ENCODE results near the gene PCDHB13.

DNA sequence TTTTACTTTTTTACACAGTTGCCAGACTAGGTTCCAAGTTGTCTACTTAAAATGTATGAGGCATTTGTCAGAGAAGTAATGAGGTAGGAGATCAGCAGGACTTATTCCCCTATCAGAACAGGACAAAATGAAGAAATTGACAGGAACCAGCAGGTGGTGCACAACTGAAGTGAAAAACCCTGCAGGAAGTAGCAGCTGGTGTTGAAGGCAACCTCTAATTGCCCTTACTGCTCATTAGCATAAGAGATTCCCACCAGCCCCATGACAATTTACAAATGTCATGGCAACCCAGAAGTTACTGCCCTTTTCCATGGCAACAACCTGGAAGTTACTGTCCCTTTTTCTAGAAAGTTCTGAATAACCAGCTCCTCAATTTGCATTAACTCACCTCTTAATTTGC is 36.9 kb downstream of the PCDHB13 start:
- TF ChIP-seq, protein P1, sequence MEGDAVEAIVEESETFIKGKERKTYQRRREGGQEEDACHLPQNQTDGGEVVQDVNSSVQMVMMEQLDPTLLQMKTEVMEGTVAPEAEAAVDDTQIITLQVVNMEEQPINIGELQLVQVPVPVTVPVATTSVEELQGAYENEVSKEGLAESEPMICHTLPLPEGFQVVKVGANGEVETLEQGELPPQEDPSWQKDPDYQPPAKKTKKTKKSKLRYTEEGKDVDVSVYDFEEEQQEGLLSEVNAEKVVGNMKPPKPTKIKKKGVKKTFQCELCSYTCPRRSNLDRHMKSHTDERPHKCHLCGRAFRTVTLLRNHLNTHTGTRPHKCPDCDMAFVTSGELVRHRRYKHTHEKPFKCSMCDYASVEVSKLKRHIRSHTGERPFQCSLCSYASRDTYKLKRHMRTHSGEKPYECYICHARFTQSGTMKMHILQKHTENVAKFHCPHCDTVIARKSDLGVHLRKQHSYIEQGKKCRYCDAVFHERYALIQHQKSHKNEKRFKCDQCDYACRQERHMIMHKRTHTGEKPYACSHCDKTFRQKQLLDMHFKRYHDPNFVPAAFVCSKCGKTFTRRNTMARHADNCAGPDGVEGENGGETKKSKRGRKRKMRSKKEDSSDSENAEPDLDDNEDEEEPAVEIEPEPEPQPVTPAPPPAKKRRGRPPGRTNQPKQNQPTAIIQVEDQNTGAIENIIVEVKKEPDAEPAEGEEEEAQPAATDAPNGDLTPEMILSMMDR (tag by site-specific recombination; IDR thresholded peaks at IDR 0.05) = no peak
- TF ChIP-seq, protein P2, sequence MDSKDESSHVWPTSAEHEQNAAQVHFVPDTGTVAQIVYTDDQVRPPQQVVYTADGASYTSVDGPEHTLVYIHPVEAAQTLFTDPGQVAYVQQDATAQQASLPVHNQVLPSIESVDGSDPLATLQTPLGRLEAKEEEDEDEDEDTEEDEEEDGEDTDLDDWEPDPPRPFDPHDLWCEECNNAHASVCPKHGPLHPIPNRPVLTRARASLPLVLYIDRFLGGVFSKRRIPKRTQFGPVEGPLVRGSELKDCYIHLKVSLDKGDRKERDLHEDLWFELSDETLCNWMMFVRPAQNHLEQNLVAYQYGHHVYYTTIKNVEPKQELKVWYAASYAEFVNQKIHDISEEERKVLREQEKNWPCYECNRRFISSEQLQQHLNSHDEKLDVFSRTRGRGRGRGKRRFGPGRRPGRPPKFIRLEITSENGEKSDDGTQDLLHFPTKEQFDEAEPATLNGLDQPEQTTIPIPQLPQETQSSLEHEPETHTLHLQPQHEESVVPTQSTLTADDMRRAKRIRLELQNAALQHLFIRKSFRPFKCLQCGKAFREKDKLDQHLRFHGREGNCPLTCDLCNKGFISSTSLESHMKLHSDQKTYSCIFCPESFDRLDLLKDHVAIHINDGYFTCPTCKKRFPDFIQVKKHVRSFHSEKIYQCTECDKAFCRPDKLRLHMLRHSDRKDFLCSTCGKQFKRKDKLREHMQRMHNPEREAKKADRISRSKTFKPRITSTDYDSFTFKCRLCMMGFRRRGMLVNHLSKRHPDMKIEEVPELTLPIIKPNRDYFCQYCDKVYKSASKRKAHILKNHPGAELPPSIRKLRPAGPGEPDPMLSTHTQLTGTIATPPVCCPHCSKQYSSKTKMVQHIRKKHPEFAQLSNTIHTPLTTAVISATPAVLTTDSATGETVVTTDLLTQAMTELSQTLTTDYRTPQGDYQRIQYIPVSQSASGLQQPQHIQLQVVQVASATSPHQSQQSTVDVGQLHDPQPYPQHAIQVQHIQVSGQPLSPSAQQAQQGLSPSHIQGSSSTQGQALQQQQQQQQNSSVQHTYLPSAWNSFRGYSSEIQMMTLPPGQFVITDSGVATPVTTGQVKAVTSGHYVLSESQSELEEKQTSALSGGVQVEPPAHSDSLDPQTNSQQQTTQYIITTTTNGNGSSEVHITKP (tag by site-specific recombination; IDR thresholded peaks at IDR 0.05) = no peak
- TF ChIP-seq BCL11A (tag by site-specific recombination; IDR thresholded peaks at IDR 0.05; ENCODE audit: low read depth) (no peak), ZNF544 (tag by site-specific recombination; IDR thresholded peaks at IDR 0.05) (no peak), ZFHX2 (tag by site-specific recombination; conservative IDR thresholded peaks at IDR 0.05) (no peak), MZF1 (tag by site-specific recombination; IDR thresholded peaks at IDR 0.05; ENCODE audit: borderline replicate concordance) (no peak)
